ENCODE data around the gene BAIAP2. TPM values are rescaled to one million over a fixed set of nuclear protein-coding genes. Genes with fewer than 3 reads are reported as not detected.

The BAIAP2 gene
- total and polyA plus RNA-seq, 10 of the 15 experiments (the other 5 are each of a cell fraction or from before 2014, with no cell fraction given): 0.15 to 1.2 (median 0.46) TPM; not detected in 2

DNA sequence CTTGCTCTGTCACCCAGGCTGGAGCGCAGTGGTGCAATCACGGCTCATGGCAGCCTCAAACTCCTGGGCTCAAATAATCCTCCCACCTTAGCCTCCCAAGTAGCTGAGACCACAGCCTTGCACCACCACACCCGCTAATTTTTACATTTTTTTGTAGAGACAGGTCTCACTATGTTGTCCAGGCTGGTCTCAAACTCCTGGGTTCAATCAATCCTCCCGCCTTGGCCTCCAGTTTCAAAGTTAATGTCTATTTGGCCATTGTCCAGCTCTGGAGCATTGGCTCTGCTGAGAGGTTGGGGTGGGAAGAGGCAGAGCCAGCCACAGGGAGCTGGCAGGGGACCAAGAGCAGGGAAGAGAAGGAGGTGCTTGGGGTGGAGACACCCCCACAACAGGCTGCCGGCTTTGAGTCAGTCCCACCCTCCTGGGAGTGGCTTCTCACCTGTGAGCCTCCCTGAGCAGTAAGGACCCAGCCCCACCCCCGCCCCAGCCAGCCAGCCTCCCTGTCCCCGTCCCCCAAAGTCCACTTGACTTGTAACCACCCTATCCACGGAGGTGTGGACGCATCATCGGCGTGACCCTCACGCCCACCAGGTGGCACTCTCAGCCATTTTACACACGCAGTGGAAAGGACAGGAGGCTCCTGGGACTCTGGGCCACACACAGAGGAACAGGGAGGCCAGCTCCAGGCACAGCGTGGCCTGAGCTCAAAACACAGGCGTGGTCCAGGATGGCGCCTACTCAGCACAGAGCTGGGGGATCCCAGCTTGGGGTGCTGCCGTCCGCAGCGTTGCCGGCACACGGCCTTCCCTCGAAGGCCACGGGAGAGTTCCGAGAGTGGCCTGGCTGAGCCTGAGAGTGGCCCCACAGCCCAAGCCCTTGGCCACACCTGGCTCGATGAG lies 107.6 kb downstream of the BAIAP2 start:
- peak; percentile 98 for ATAC-seq
- TF ChIP-seq IRF4 (IDR thresholded peaks at IDR 0.05; ENCODE audit: low read depth, low read length) (no peak), ZNF622 (IDR thresholded peaks at IDR 0.05) (no peak), POLR2A (IDR thresholded peaks at IDR 0.05; ENCODE audit: low read depth, low read length) (no peak), ZSCAN29 (IDR thresholded peaks at IDR 0.05) (no peak), EGR1 (IDR thresholded peaks at IDR 0.05; ENCODE audit: borderline replicate concordance in 1 of 2, low read depth in 2 of 2, low read length in 2 of 2) (no peak), YBX1 (IDR thresholded peaks at IDR 0.05) (no peak), NFYB (IDR thresholded peaks at IDR 0.05; ENCODE audit: insufficient read depth, low read depth, low read length) (no peak), RAD21 (IDR thresholded peaks at IDR 0.05; ENCODE audit: insufficient read depth, low read depth, low read length) (peak; percentile 74), SMC3 (IDR thresholded peaks at IDR 0.05; ENCODE audit: borderline replicate concordance, low read length) (peak; percentile 86), ASH2L (IDR thresholded peaks at IDR 0.05; ENCODE audit: borderline replicate concordance, low read depth) (no peak)
- TF ChIP-seq, protein P1, sequence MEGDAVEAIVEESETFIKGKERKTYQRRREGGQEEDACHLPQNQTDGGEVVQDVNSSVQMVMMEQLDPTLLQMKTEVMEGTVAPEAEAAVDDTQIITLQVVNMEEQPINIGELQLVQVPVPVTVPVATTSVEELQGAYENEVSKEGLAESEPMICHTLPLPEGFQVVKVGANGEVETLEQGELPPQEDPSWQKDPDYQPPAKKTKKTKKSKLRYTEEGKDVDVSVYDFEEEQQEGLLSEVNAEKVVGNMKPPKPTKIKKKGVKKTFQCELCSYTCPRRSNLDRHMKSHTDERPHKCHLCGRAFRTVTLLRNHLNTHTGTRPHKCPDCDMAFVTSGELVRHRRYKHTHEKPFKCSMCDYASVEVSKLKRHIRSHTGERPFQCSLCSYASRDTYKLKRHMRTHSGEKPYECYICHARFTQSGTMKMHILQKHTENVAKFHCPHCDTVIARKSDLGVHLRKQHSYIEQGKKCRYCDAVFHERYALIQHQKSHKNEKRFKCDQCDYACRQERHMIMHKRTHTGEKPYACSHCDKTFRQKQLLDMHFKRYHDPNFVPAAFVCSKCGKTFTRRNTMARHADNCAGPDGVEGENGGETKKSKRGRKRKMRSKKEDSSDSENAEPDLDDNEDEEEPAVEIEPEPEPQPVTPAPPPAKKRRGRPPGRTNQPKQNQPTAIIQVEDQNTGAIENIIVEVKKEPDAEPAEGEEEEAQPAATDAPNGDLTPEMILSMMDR (IDR thresholded peaks at IDR 0.05 in 2 of 3, conservative IDR thresholded peaks at IDR 0.05 in 1 of 3; ENCODE audit: control insufficient read depth in 2 of 3, extremely low read depth in 1 of 3, insufficient read depth in 1 of 3, low read depth in 3 of 3, low read length in 3 of 3): peak; percentile 62 to 76 (median 76)
- TF ChIP-seq, protein P2, sequence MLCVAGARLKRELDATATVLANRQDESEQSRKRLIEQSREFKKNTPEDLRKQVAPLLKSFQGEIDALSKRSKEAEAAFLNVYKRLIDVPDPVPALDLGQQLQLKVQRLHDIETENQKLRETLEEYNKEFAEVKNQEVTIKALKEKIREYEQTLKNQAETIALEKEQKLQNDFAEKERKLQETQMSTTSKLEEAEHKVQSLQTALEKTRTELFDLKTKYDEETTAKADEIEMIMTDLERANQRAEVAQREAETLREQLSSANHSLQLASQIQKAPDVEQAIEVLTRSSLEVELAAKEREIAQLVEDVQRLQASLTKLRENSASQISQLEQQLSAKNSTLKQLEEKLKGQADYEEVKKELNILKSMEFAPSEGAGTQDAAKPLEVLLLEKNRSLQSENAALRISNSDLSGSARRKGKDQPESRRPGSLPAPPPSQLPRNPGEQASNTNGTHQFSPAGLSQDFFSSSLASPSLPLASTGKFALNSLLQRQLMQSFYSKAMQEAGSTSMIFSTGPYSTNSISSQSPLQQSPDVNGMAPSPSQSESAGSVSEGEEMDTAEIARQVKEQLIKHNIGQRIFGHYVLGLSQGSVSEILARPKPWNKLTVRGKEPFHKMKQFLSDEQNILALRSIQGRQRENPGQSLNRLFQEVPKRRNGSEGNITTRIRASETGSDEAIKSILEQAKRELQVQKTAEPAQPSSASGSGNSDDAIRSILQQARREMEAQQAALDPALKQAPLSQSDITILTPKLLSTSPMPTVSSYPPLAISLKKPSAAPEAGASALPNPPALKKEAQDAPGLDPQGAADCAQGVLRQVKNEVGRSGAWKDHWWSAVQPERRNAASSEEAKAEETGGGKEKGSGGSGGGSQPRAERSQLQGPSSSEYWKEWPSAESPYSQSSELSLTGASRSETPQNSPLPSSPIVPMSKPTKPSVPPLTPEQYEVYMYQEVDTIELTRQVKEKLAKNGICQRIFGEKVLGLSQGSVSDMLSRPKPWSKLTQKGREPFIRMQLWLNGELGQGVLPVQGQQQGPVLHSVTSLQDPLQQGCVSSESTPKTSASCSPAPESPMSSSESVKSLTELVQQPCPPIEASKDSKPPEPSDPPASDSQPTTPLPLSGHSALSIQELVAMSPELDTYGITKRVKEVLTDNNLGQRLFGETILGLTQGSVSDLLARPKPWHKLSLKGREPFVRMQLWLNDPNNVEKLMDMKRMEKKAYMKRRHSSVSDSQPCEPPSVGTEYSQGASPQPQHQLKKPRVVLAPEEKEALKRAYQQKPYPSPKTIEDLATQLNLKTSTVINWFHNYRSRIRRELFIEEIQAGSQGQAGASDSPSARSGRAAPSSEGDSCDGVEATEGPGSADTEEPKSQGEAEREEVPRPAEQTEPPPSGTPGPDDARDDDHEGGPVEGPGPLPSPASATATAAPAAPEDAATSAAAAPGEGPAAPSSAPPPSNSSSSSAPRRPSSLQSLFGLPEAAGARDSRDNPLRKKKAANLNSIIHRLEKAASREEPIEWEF (IDR thresholded peaks at IDR 0.05; ENCODE audit: insufficient replicate concordance, low read depth, low read length): no peak
- TF ChIP-seq, protein P3, sequence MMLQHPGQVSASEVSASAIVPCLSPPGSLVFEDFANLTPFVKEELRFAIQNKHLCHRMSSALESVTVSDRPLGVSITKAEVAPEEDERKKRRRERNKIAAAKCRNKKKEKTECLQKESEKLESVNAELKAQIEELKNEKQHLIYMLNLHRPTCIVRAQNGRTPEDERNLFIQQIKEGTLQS (IDR thresholded peaks at IDR 0.05; ENCODE audit: borderline replicate concordance, extremely low read depth, low read depth, low read length): no peak

More for the DNA sequence above, 107.6 kb downstream of the BAIAP2 start:
- no peaks in the 10 kb centered on the region for H4K20me1 ChIP-seq (ENCODE audit: control insufficient read depth, insufficient read depth)
- H3K9me3 ChIP-seq (replicated peaks; ENCODE audit: control insufficient read depth, insufficient read depth, low read length): no peaks in the 10 kb centered on the region
- in situ Hi-C loops (cut with MboI): loop anchor here (25.0 kb wide), 1 partner anchor 345 kb away; no protein-coding TSS in a partner anchor
- no peak overlapping the region for H3K4me2 ChIP-seq (ENCODE audit: control insufficient read depth, insufficient read depth)
- RAD21 ChIA-PET (ENCODE audit: unreplicated experiment): interaction anchor here (1.0 to 1.4 kb wide), 4 partner anchors 98 to 342 kb away, joined by 3 to 5 read pairs (median 3); no protein-coding TSS in a partner anchor
- no peaks in the 10 kb centered on the region for H3K79me2 ChIP-seq (ENCODE audit: control insufficient read depth, insufficient read depth, low read length)
- no TSS peak for BruUV-seq (replicated peaks)
- no peaks in the 10 kb centered on the region for H3K4me1 ChIP-seq (ENCODE audit: control insufficient read depth, insufficient read depth, low read length)
- no peak overlapping the region for H3K9ac ChIP-seq (ENCODE audit: control insufficient read depth, insufficient read depth, low read length)
- CTCF ChIA-PET: interaction anchor here (0.6 to 1.9 kb wide), 4 partner anchors 97 to 342 kb away, joined by 3 to 17 read pairs (median 4); partner anchors contain the start of genes NDUFAF8 and TEPSIN
- SMC1A ChIA-PET (ENCODE audit: uncharacterized antibody, unreplicated experiment): interaction anchor here (1.5 to 2.4 kb wide), 2 partner anchors 96 to 100 kb away, joined by 5 to 7 read pairs; partner anchors contain the start of genes NDUFAF8 and TEPSIN
- H3K27me3 ChIP-seq (replicated peaks in 1 of 2; ENCODE audit: control insufficient read depth in 2 of 2, insufficient read depth in 2 of 2, low read length in 1 of 2): no peaks in the 10 kb centered on the region
- WGBS (ENCODE audit: insufficient coverage, insufficient replicate concordance, low lambda C conversion rate, missing lambda C conversion rate): 36% methylated on average over 25 of the region's 25 CpGs
- peak; percentile 5 for DNase-seq (ENCODE audit: low read depth, low spot score)
- H3K27ac ChIP-seq (ENCODE audit: control insufficient read depth, insufficient read depth): no peak overlapping the region
- H3K4me3 ChIP-seq: no peak overlapping the region
- FAIRE-seq: no peak
- H2AFZ ChIP-seq (ENCODE audit: control insufficient read depth, low read depth, low read length): no peak overlapping the region
- intact Hi-C loops (cut with micrococcal nuclease; ENCODE audit: unreplicated experiment): loop anchor here (1.0 to 5.0 kb wide), 2 partner anchors 99 to 340 kb away; no protein-coding TSS in a partner anchor
- POLR2A ChIA-PET: no interaction called here
- H3K36me3 ChIP-seq (ENCODE audit: control insufficient read depth in 2 of 2, insufficient read depth in 2 of 2, low read length in 1 of 2): no peaks in the 10 kb centered on the region
